ENCODE data around the gene TMEM9B. TPM values are rescaled to one million over a fixed set of nuclear protein-coding genes. Genes with fewer than 3 reads are reported as not detected.

Gene TMEM9B
- polyA plus RNA-seq, 2 of the 4 experiments (the other 2 are of a cell fraction), result 35.1 to 47.3 TPM

DNA sequence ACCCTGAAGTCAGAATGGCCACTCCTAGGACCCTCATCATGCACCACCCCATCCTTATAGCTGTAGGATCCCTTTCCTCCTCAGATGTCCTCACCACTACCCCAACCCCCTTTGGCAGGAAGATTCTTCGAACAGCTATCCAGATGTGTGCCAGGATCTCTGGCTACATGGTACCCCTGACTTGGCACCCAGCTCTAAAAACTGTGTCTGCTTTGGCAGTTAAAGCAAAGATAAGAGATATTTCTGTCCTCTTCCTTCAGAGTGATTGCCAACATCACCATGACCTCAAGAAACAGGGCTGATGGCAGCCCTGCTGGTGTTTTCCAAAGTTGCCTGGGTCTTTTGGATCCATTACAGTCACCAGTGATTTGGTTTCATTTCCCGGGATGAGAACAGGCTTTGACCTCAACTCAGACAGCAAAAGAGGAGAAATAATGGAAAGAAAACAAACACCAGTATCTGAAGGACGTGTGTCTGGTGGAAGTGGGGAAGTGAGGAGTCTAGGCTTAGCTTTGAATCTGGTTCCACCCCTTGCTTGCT lies 43.8 kb upstream of the TMEM9B start (continued):
- TF ChIP-seq, protein P1, sequence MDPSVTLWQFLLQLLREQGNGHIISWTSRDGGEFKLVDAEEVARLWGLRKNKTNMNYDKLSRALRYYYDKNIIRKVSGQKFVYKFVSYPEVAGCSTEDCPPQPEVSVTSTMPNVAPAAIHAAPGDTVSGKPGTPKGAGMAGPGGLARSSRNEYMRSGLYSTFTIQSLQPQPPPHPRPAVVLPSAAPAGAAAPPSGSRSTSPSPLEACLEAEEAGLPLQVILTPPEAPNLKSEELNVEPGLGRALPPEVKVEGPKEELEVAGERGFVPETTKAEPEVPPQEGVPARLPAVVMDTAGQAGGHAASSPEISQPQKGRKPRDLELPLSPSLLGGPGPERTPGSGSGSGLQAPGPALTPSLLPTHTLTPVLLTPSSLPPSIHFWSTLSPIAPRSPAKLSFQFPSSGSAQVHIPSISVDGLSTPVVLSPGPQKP (IDR thresholded peaks at IDR 0.05; ENCODE audit: low read depth, low read length), result no peak
- TF ChIP-seq, protein P2, sequence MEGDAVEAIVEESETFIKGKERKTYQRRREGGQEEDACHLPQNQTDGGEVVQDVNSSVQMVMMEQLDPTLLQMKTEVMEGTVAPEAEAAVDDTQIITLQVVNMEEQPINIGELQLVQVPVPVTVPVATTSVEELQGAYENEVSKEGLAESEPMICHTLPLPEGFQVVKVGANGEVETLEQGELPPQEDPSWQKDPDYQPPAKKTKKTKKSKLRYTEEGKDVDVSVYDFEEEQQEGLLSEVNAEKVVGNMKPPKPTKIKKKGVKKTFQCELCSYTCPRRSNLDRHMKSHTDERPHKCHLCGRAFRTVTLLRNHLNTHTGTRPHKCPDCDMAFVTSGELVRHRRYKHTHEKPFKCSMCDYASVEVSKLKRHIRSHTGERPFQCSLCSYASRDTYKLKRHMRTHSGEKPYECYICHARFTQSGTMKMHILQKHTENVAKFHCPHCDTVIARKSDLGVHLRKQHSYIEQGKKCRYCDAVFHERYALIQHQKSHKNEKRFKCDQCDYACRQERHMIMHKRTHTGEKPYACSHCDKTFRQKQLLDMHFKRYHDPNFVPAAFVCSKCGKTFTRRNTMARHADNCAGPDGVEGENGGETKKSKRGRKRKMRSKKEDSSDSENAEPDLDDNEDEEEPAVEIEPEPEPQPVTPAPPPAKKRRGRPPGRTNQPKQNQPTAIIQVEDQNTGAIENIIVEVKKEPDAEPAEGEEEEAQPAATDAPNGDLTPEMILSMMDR (IDR thresholded peaks at IDR 0.05), result no peak
- TF ChIP-seq ZSCAN20 (CRISPR knock-in tag; IDR thresholded peaks at IDR 0.05), result no peak
- TF ChIP-seq MAZ (IDR thresholded peaks at IDR 0.05; ENCODE audit: borderline replicate concordance, low read depth, low read length), result no peak

DNA sequence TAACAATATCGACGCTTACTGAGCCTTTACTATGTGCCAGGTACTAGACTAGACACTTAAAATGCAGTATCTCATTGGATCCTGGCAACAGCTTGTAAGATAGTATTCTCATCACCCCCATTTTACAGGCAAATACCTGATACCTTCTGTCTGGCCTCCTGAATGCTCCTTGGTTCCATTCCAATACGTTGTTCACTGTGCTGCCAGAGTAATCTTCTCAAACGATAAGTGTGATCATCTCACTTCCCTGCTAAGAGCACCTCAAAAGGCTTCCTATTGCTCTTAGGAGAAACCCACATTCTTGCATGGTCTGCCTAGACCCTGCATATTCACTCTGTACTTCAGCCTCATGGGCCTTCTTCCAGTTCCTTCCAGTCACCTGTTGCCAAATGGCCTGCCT lies 40.8 kb upstream of the TMEM9B start:
- Histone ChIP-seq H3K4me3 (no peak overlapping the region), H3K9me3 (no peaks in the 10 kb centered on the region), H3K4me2 (no peak overlapping the region), H3K4me1 (peaks cover 4% of the 10 kb centered on the region; the same call in 1 of the 3 replicates), H3K27ac (no peak overlapping the region)
- ATAC-seq, result no peak
- TF ChIP-seq RFX5 (IDR thresholded peaks at IDR 0.05) (no peak), HEYL (CRISPR knock-in tag; IDR thresholded peaks at IDR 0.05) (no peak), GATA3 (IDR thresholded peaks at IDR 0.05; ENCODE audit: borderline replicate concordance) (no peak)
- ChIA-PET POLR2A (no interaction called here), CTCF (interaction anchor here (2.8 to 4.1 kb wide), 3 partner anchors 8 to 133 kb away, joined by 7 to 24 read pairs (median 16); no protein-coding TSS in a partner anchor)
- FAIRE-seq, result no peak
- no peak for DNase-seq (ENCODE audit: low read depth in 1 of 2, low spot score in 1 of 2)
- 83% methylated on average over 4 of the region's 4 CpGs for WGBS (ENCODE audit: missing lambda C conversion rate)

DNA sequence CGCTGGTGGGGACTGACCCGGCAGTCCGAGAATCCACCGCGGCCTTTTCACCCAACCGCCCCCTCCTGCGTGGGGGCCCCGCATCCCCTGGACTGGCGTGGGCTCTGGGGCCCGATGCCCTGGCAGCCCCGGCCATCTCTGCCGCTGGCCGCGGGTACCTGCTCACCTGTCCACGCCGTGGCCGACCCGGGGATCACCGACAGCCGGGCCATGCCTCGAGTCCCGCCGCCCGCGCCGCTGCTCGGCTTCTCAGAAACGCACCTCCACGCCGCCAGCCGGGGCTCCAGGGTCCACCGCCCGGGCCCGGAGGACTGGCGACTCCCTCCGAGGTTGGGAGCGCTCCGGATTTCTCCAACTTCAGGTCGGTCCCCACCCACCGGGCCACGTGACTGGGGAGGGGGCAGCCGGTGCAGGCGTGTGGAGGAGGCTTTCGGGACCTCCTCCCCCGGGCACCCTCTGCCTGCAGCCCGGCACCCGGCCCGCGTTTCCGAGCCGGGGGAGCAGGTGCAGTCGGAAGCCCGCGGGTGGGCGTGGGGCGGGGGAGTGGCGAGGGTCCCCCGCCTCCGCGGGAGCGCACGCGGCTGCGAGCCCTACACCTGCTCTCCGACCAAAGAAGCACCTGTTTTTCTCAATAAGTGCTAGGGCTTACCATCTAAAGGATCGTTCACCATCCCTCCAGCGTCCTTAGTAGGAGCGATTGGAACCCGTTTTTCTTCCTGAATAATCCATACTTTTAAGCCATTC lies 40.1 kb upstream of the TMEM9B start:
- Histone ChIP-seq H3K4me3 (peak overlapping the region; percentile 50), H3K27ac (peak overlapping the region in 1 of 2 experiments; percentile 82; a peak in 3 of 6 replicates), H3K9me3 (no peaks in the 10 kb centered on the region), H3K4me2 (peak overlapping the region; percentile 91), H3K4me1 (peaks cover 4% of the 10 kb centered on the region; the same call in 1 of the 3 replicates)
- ATAC-seq (peak in 1 of 2 experiments; percentile 7; a peak in 1 of 6 replicates), DNase-seq (ENCODE audit: low read depth in 1 of 2, low spot score in 1 of 2) (no peak), FAIRE-seq (no peak)
- 69% methylated on average over 57 of the region's 69 CpGs for WGBS (ENCODE audit: missing lambda C conversion rate)
- POLR2A ChIA-PET, result interaction anchor here (1.2 to 1.4 kb wide), 2 partner anchors 10 kb away, joined by 4 to 5 read pairs; no protein-coding TSS in a partner anchor
- CTCF ChIA-PET, result interaction anchor here (1.0 to 4.1 kb wide), 3 partner anchors 13 to 134 kb away, joined by 3 to 16 read pairs (median 3); no protein-coding TSS in a partner anchor
- TF ChIP-seq, protein P3, sequence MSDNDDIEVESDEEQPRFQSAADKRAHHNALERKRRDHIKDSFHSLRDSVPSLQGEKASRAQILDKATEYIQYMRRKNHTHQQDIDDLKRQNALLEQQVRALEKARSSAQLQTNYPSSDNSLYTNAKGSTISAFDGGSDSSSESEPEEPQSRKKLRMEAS (IDR thresholded peaks at IDR 0.05), result no peak
- TF ChIP-seq RAD21 (conservative IDR thresholded peaks at IDR 0.05 in 1 of 2, IDR thresholded peaks at IDR 0.05 in 1 of 2), result no peak
- TF ChIP-seq PHF8 (IDR thresholded peaks at IDR 0.05; ENCODE audit: borderline replicate concordance, low read depth), result no peak
- no peak for TF ChIP-seq HOXA7 (CRISPR knock-in tag; IDR thresholded peaks at IDR 0.05)
- TF ChIP-seq CHD2 (IDR thresholded peaks at IDR 0.05; ENCODE audit: low read length, partially characterized antibody), result no peak
- no peak for TF ChIP-seq RNF2 (IDR thresholded peaks at IDR 0.05; ENCODE audit: borderline replicate concordance, low read depth)
- no peak for TF ChIP-seq SREBF2 (IDR thresholded peaks at IDR 0.05)
- no peak for TF ChIP-seq SMC3 (IDR thresholded peaks at IDR 0.05)
- TF ChIP-seq, protein P2 (IDR thresholded peaks at IDR 0.05), result no peak
- no peak for TF ChIP-seq ESRRA (IDR thresholded peaks at IDR 0.05; ENCODE audit: borderline replicate concordance, low read length)
- TF ChIP-seq EHMT2 (IDR thresholded peaks at IDR 0.05; ENCODE audit: low read depth), result no peak
- TF ChIP-seq, protein P4, sequence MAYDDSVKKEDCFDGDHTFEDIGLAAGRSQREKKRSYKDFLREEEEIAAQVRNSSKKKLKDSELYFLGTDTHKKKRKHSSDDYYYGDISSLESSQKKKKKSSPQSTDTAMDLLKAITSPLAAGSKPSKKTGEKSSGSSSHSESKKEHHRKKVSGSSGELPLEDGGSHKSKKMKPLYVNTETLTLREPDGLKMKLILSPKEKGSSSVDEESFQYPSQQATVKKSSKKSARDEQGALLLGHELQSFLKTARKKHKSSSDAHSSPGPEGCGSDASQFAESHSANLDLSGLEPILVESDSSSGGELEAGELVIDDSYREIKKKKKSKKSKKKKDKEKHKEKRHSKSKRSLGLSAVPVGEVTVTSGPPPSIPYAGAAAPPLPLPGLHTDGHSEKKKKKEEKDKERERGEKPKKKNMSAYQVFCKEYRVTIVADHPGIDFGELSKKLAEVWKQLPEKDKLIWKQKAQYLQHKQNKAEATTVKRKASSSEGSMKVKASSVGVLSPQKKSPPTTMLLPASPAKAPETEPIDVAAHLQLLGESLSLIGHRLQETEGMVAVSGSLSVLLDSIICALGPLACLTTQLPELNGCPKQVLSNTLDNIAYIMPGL (CRISPR knock-in tag; IDR thresholded peaks at IDR 0.05; ENCODE audit: borderline replicate concordance), result no peak
- TF ChIP-seq KDM5A (IDR thresholded peaks at IDR 0.05), result no peak
- TF ChIP-seq HDAC2 (IDR thresholded peaks at IDR 0.05), result no peak
- no peak for TF ChIP-seq ZC3H11A (IDR thresholded peaks at IDR 0.05)
- TF ChIP-seq ZNF302 (CRISPR knock-in tag; IDR thresholded peaks at IDR 0.05), result no peak
- TF ChIP-seq, protein P5, sequence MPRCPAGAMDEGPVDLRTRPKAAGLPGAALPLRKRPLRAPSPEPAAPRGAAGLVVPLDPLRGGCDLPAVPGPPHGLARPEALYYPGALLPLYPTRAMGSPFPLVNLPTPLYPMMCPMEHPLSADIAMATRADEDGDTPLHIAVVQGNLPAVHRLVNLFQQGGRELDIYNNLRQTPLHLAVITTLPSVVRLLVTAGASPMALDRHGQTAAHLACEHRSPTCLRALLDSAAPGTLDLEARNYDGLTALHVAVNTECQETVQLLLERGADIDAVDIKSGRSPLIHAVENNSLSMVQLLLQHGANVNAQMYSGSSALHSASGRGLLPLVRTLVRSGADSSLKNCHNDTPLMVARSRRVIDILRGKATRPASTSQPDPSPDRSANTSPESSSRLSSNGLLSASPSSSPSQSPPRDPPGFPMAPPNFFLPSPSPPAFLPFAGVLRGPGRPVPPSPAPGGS (IDR thresholded peaks at IDR 0.05), result no peak
- no peak for TF ChIP-seq KDM1A (IDR thresholded peaks at IDR 0.05; ENCODE audit: low read depth)

Measured in A549 (cell line).